Osteocyte (in vitro differentiated cells): ENCODE results near the gene OR51A4. TPM values are rescaled to one million over a fixed set of nuclear protein-coding genes. Genes with fewer than 3 reads are reported as not detected.
"Not testable (repeated sequence)": the region's sequence is repeated elsewhere in the genome, so short reads cannot be mapped to it uniquely, and the experiment has no call there.

Experiments used
- DNase-seq: peaks from one replicate; pipeline ENCODE4 v3.0.0; 2021; ENCODE audit warnings: mixed read lengths; ENCODE audit not compliant: unreplicated experiment; ENCODE audit errors: extremely low spot score
- H3K27ac Mint-ChIP-seq: one replicate; pipeline ENCODE4 v1.8.0; 2021; ENCODE audit warnings: mild to moderate bottlenecking, mixed read lengths; ENCODE audit not compliant: unreplicated experiment
- H3K27me3 Mint-ChIP-seq: one replicate; pipeline ENCODE4 v1.8.0; 2021; ENCODE audit warnings: mixed read lengths; ENCODE audit not compliant: unreplicated experiment
- H3K36me3 Mint-ChIP-seq: one replicate; pipeline ENCODE4 v1.8.0; 2021; ENCODE audit warnings: mixed read lengths; ENCODE audit not compliant: unreplicated experiment
- H3K4me1 Mint-ChIP-seq: one replicate; pipeline ENCODE4 v1.8.0; 2021; ENCODE audit warnings: mixed read lengths; ENCODE audit not compliant: unreplicated experiment
- H3K4me3 Mint-ChIP-seq: one replicate; pipeline ENCODE4 v1.8.0; 2021; ENCODE audit warnings: mild to moderate bottlenecking, moderate library complexity, mixed read lengths; ENCODE audit not compliant: unreplicated experiment
- H3K9me3 Mint-ChIP-seq: one replicate; pipeline ENCODE4 v1.8.0; 2021; ENCODE audit warnings: mixed read lengths; ENCODE audit not compliant: unreplicated experiment
- total RNA-seq: library from RNA; stranded (reverse); gene quantifications from 2 replicates; pipeline ENCODE4 v1.2.1, GENCODE V29; 2021
- TF ChIP-seq, protein P1 (sequence below): fragments of 200-600 bp; sonication (generic); IDR thresholded peaks from 2 replicates; pipeline ENCODE4 v1.5.0; 2021; ENCODE audit warnings: antibody characterized with exemption, mild to moderate bottlenecking, moderate library complexity

Gene OR51A4
- total RNA-seq, 1 donor from 2014 or later: not detected

GRCh38 chr11:4979036-4979435, 31.6 kb upstream of the OR51A4 start:
- no peaks in the 10 kb centered on the region for H3K36me3 Mint-ChIP-seq
- H3K9me3 Mint-ChIP-seq: no peaks in the 10 kb centered on the region
- DNase-seq: no peak
- H3K4me1 Mint-ChIP-seq: no peaks in the 10 kb centered on the region
- peaks cover 4% of the 10 kb centered on the region for H3K27me3 Mint-ChIP-seq
- no peak overlapping the region for H3K27ac Mint-ChIP-seq
- no peak overlapping the region for H3K4me3 Mint-ChIP-seq
- TF ChIP-seq, protein P1, sequence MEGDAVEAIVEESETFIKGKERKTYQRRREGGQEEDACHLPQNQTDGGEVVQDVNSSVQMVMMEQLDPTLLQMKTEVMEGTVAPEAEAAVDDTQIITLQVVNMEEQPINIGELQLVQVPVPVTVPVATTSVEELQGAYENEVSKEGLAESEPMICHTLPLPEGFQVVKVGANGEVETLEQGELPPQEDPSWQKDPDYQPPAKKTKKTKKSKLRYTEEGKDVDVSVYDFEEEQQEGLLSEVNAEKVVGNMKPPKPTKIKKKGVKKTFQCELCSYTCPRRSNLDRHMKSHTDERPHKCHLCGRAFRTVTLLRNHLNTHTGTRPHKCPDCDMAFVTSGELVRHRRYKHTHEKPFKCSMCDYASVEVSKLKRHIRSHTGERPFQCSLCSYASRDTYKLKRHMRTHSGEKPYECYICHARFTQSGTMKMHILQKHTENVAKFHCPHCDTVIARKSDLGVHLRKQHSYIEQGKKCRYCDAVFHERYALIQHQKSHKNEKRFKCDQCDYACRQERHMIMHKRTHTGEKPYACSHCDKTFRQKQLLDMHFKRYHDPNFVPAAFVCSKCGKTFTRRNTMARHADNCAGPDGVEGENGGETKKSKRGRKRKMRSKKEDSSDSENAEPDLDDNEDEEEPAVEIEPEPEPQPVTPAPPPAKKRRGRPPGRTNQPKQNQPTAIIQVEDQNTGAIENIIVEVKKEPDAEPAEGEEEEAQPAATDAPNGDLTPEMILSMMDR: no peak

DNA sequence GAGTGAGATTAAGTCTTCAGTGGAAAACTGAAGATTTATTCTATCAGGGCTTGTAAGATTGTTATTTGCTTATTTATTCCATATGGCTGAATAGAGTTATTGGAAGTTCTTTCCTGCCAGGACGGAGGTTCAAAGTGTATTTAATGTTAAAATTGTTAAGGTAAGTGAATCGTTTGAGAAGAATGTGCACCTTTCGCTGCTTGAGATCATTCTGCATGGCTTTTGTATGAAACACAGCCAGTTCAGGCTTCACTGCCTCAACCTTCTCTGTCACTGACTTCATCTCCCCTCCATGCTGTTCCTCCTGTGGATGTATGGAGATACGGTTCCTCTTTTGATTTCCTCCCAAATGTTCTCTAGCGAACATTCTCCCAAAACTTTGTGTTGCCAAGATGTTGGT, 28.0 kb upstream of the OR51A4 start:
- Mint-ChIP-seq H3K4me3 (no peak overlapping the region), H3K36me3 (no peaks in the 10 kb centered on the region), H3K9me3 (no peaks in the 10 kb centered on the region), H3K27ac (no peak overlapping the region), H3K4me1 (no peaks in the 10 kb centered on the region), H3K27me3 (peaks cover 4% of the 10 kb centered on the region)
- TF ChIP-seq, protein P1: no peak
- no peak for DNase-seq

DNA sequence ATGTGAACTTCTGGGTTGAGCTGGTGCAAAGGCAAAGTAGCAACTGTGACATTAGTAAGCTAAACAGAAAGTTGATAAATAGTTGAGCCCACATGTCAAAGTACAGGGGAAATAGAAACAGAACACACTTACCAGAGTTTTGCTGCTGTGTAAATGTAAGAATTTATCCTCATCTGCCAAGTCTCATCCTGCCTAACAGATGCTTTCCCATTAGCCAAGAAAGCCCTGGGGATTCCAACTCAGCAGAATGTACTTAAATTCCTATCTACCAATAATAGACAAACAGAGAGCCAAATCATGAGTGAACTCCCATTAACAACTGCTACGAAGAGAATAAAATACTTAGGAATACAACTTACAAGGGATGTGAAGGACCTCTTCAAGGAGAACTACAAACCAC, 15.4 kb upstream of the OR51A4 start:
- DNase-seq: no peak
- H3K4me1 Mint-ChIP-seq: no peaks in the 10 kb centered on the region
- H3K36me3 Mint-ChIP-seq: no peaks in the 10 kb centered on the region
- H3K27ac Mint-ChIP-seq: no peak overlapping the region
- no peaks in the 10 kb centered on the region for H3K9me3 Mint-ChIP-seq
- no peak overlapping the region for H3K4me3 Mint-ChIP-seq
- TF ChIP-seq, protein P1: no peak
- peaks cover 2% of the 10 kb centered on the region for H3K27me3 Mint-ChIP-seq

DNA sequence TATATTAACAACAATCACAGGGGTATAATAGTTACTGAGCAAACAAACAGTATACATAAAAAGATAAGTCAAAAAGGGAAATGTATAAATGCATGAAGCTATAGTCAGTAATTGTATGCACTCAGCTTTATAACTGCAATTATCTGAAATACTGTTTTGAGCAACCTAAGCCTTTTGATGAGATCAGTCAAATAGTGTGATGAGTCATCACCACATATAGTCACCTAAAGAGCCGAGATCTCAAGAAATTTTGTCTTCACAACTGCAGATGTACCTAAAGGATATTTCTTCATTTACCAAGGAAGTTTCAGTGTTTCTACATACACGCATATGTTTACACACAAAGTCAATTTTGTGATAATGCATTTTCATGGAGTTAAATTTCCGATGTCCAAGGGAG, 13.5 kb upstream of the OR51A4 start:
- H3K9me3 Mint-ChIP-seq: no peaks in the 10 kb centered on the region
- H3K4me3 Mint-ChIP-seq: no peak overlapping the region
- no peaks in the 10 kb centered on the region for H3K4me1 Mint-ChIP-seq
- H3K27me3 Mint-ChIP-seq: no peaks in the 10 kb centered on the region
- no peak for DNase-seq
- no peaks in the 10 kb centered on the region for H3K36me3 Mint-ChIP-seq
- TF ChIP-seq, protein P1: no peak
- H3K27ac Mint-ChIP-seq: no peak overlapping the region

GRCh38 chr11:4957396-4957795, 10.0 kb upstream of the OR51A4 start:
- no peak for DNase-seq
- Mint-ChIP-seq H3K27me3 (peaks cover 2% of the 10 kb centered on the region), H3K9me3 (no peaks in the 10 kb centered on the region), H3K27ac (no peak overlapping the region), H3K4me3 (no peak overlapping the region), H3K36me3 (no peaks in the 10 kb centered on the region), H3K4me1 (no peaks in the 10 kb centered on the region)
- TF ChIP-seq, protein P1: no peak

GRCh38 chr11:4955613-4956012, 8.2 kb upstream of the OR51A4 start, which contains the start of gene OR51A2:
Gene OR51A2 (minus strand): TSS chr11:4955713. CDS start chr11:4955713, 0 bp downstream.
- H3K27me3 Mint-ChIP-seq, DNase-seq, H3K4me3 Mint-ChIP-seq, H3K9me3 Mint-ChIP-seq, H3K36me3 Mint-ChIP-seq, H3K27ac Mint-ChIP-seq, H3K4me1 Mint-ChIP-seq: not testable (repeated sequence)
